ENCODE results near the gene CASR.

GRCh38 chr3:122316368-122316767 is 132.9 kb downstream of the CASR start:
- TF ChIP-seq EZH2 (IDR thresholded peaks at IDR 0.05; ENCODE audit: low read length, unreplicated experiment) = no peak
- TF ChIP-seq, protein P1, sequence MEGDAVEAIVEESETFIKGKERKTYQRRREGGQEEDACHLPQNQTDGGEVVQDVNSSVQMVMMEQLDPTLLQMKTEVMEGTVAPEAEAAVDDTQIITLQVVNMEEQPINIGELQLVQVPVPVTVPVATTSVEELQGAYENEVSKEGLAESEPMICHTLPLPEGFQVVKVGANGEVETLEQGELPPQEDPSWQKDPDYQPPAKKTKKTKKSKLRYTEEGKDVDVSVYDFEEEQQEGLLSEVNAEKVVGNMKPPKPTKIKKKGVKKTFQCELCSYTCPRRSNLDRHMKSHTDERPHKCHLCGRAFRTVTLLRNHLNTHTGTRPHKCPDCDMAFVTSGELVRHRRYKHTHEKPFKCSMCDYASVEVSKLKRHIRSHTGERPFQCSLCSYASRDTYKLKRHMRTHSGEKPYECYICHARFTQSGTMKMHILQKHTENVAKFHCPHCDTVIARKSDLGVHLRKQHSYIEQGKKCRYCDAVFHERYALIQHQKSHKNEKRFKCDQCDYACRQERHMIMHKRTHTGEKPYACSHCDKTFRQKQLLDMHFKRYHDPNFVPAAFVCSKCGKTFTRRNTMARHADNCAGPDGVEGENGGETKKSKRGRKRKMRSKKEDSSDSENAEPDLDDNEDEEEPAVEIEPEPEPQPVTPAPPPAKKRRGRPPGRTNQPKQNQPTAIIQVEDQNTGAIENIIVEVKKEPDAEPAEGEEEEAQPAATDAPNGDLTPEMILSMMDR (conservative IDR thresholded peaks at IDR 0.05; ENCODE audit: low read depth, low read length) = no peak

Data from PC-3 (cell line).